ENCODE data around the gene OSCAR.

- TF ChIP-seq CTCF (IDR thresholded peaks at IDR 0.05) (no peak), POLR2A (IDR thresholded peaks at IDR 0.05) (no peak)
These were observed 23.8 kb upstream of the OSCAR start for GRCh38 chr19:54124393-54124792.
